Measurements from ENCODE around the gene SPTAN1. TPM values are rescaled to one million over a fixed set of nuclear protein-coding genes. Genes with fewer than 3 reads are reported as not detected.

SPTAN1 gene
- total and polyA plus RNA-seq, 2 of the 4 experiments (the other 2 are of a cell fraction), result 275 to 327 TPM

DNA sequence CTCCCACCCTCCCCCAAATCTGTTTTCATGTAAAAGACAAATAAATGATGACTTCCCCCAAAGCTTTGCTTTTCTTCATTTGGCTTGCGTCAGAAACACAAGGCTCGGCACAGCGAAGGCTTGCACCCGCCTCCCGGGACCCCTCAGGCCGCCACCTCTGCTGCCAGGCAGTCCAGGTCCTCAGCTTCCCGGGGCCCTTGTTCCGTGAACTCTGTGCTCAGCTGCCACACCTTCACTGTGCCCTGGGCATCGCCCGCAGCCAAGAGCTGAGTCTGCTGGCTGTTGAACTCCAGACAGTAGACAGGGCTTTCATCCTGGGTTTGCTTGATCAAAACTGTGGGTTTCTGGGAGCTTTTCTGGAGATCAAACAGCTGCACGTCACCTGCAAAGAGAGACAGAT is 81.2 kb downstream of the SPTAN1 start:
- TF ChIP-seq CEBPB (IDR thresholded peaks at IDR 0.05; ENCODE audit: low read depth, low read length), result no peak
- no peak for TF ChIP-seq SMC3 (IDR thresholded peaks at IDR 0.05; ENCODE audit: low read depth, low read length)
- TF ChIP-seq FOS (IDR thresholded peaks at IDR 0.05; ENCODE audit: low read depth, low read length), result no peak
- TF ChIP-seq MAFK (IDR thresholded peaks at IDR 0.05; ENCODE audit: low read depth, low read length), result no peak
- no peak for TF ChIP-seq RFX5 (IDR thresholded peaks at IDR 0.05; ENCODE audit: low read depth, low read length)
- TF ChIP-seq MAZ (IDR thresholded peaks at IDR 0.05; ENCODE audit: borderline replicate concordance, low read depth, low read length), result no peak
- TF ChIP-seq MXI1 (IDR thresholded peaks at IDR 0.05; ENCODE audit: borderline replicate concordance, low read depth, low read length), result no peak
- no peak for TF ChIP-seq RAD21 (IDR thresholded peaks at IDR 0.05; ENCODE audit: low read length)
- TF ChIP-seq, protein P1, sequence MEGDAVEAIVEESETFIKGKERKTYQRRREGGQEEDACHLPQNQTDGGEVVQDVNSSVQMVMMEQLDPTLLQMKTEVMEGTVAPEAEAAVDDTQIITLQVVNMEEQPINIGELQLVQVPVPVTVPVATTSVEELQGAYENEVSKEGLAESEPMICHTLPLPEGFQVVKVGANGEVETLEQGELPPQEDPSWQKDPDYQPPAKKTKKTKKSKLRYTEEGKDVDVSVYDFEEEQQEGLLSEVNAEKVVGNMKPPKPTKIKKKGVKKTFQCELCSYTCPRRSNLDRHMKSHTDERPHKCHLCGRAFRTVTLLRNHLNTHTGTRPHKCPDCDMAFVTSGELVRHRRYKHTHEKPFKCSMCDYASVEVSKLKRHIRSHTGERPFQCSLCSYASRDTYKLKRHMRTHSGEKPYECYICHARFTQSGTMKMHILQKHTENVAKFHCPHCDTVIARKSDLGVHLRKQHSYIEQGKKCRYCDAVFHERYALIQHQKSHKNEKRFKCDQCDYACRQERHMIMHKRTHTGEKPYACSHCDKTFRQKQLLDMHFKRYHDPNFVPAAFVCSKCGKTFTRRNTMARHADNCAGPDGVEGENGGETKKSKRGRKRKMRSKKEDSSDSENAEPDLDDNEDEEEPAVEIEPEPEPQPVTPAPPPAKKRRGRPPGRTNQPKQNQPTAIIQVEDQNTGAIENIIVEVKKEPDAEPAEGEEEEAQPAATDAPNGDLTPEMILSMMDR (conservative IDR thresholded peaks at IDR 0.05; ENCODE audit: low read depth, low read length), result no peak
- TF ChIP-seq POLR2A (IDR thresholded peaks at IDR 0.05; ENCODE audit: low read depth, low read length), result no peak
- TF ChIP-seq, protein P2, sequence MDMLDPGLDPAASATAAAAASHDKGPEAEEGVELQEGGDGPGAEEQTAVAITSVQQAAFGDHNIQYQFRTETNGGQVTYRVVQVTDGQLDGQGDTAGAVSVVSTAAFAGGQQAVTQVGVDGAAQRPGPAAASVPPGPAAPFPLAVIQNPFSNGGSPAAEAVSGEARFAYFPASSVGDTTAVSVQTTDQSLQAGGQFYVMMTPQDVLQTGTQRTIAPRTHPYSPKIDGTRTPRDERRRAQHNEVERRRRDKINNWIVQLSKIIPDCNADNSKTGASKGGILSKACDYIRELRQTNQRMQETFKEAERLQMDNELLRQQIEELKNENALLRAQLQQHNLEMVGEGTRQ (IDR thresholded peaks at IDR 0.05; ENCODE audit: low read depth, low read length), result no peak
- TF ChIP-seq BHLHE40 (IDR thresholded peaks at IDR 0.05; ENCODE audit: low read depth, low read length), result no peak
- TF ChIP-seq NFE2L2 (IDR thresholded peaks at IDR 0.05; ENCODE audit: low read depth, low read length), result no peak
- no peak for TF ChIP-seq RCOR1 (IDR thresholded peaks at IDR 0.05; ENCODE audit: insufficient replicate concordance, low read length)
- ChIA-PET CTCF (no interaction called here), POLR2A (ENCODE audit: unreplicated experiment) (no interaction called here)
- no peak overlapping the region for H3K18ac ChIP-seq (ENCODE audit: low read depth, low read length)
- H2BK15ac ChIP-seq (ENCODE audit: low read depth, low read length), result no peak overlapping the region
- no peak overlapping the region for H2BK120ac ChIP-seq (ENCODE audit: low read depth, low read length)
- H3K23ac ChIP-seq (ENCODE audit: low read depth, low read length), result no peak overlapping the region
- H4K5ac ChIP-seq (ENCODE audit: low read depth, low read length), result no peak overlapping the region
- H3K27ac ChIP-seq (ENCODE audit: insufficient read depth, low read length), result no peak overlapping the region
- no peaks in the 10 kb centered on the region for H3K27me3 ChIP-seq (ENCODE audit: control insufficient read depth, insufficient read depth, low read length)
- in situ Hi-C loops (cut with MboI; ENCODE audit: low sequenced_read_pairs), result no loop called here
- BruUV-seq (replicated peaks), result no TSS peak
- H4K8ac ChIP-seq (ENCODE audit: low read depth in 2 of 2, low read length in 2 of 2), result no peak overlapping the region
- no peak overlapping the region for H2AFZ ChIP-seq (replicated peaks; ENCODE audit: low read length, poor library complexity)
- ATAC-seq (ENCODE audit: low read depth) (no peak), DNase-seq (no peak)
- H3K4ac ChIP-seq (ENCODE audit: low read depth, low read length), result no peak overlapping the region
- H3K4me2 ChIP-seq (ENCODE audit: low read depth, low read length), result no peak overlapping the region
- dilution Hi-C loops (cut with HindIII; ENCODE audit: low sequenced_read_pairs, unreplicated experiment), result no loop called here
- no peak overlapping the region for H2BK20ac ChIP-seq (ENCODE audit: low read depth, low read length)
- H2AK9ac ChIP-seq (replicated peaks; ENCODE audit: low read depth, low read length, poor library complexity), result no peak overlapping the region
- intact Hi-C loops (cut with micrococcal nuclease), result no loop called here
- H3K9ac ChIP-seq (ENCODE audit: low read depth, low read length), result no peak overlapping the region
- no peaks in the 10 kb centered on the region for H3K9me3 ChIP-seq (ENCODE audit: control insufficient read depth, insufficient read depth, low read length)
- no peak overlapping the region for H3K4me3 ChIP-seq (ENCODE audit: insufficient read depth, low read depth, low read length)
- H3K36me3 ChIP-seq (ENCODE audit: control insufficient read depth, insufficient read depth, low read length), result peaks cover 51% of the 10 kb centered on the region
- H4K20me1 ChIP-seq (ENCODE audit: insufficient read depth, low read length), result 0 out of 2 replicates have a peak, but pooled peaks cover 3% of the 10 kb centered on the region
- H3K56ac ChIP-seq (ENCODE audit: extremely low read depth, insufficient read depth, low read length), result no peak overlapping the region
- no peak overlapping the region for H4K91ac ChIP-seq (ENCODE audit: insufficient read depth, low read depth, low read length)
- no peak overlapping the region for H3K14ac ChIP-seq (replicated peaks; ENCODE audit: low read depth, low read length)
- 82% methylated on average over 9 of the region's 11 CpGs; no CpG with 5 or more reads in 1 of the 2 experiments for WGBS, 2 experiments (ENCODE audit: extremely low coverage in 2 of 2, insufficient read length in 1 of 2)
- H3K79me1 ChIP-seq (ENCODE audit: low read depth in 1 of 2, low read length in 2 of 2), result peaks cover 0 to 31% of the 10 kb centered on the region in 2 experiments; a peak in 2 of 4 replicates
- H3K4me1 ChIP-seq (ENCODE audit: control insufficient read depth, insufficient read depth, low read length), result peaks cover 13% of the 10 kb centered on the region
- H3K9me1 ChIP-seq (ENCODE audit: insufficient read depth, low read length), result 0 out of 2 replicates have a peak, but pooled peaks cover 5% of the 10 kb centered on the region
- no peak overlapping the region for H2BK5ac ChIP-seq (ENCODE audit: low read depth, low read length, poor library complexity, severe bottlenecking)
- H2AK5ac ChIP-seq (ENCODE audit: low read depth, low read length), result no peak overlapping the region
